Cardiac muscle cell (in vitro differentiated cells and primary cell): ENCODE measurements around the gene TMEM207. TPM values are rescaled to one million over a fixed set of nuclear protein-coding genes. Genes with fewer than 3 reads are reported as not detected.

Experiments
- DNase-seq, 2 donors: peaks; one replicate each; pipeline versions ENCODE4 v3.0.0 to v3.0.0-alpha.2; 2010 to 2017; ENCODE audit warnings: low read depth in 1 of 2, low spot score in 1 of 2
- H3K27ac ChIP-seq: fragments of 200-600 bp; sonication (generic); 2 replicates; pipeline ENCODE4 v1.5.1; 2016
- H3K27me3 ChIP-seq: fragments of 200-600 bp; sonication (generic); 2 replicates; pipeline ENCODE4 v1.6.0; 2016; ENCODE audit warnings: control low read depth
- H3K36me3 ChIP-seq: fragments of 200-600 bp; sonication (generic); 2 replicates; pipeline ENCODE4 v1.5.1; 2016; ENCODE audit warnings: control low read depth
- H3K4me1 ChIP-seq: fragments of 200-600 bp; sonication (generic); 2 replicates; pipeline ENCODE4 v1.8.1; 2017; ENCODE audit warnings: low read depth, mild to moderate bottlenecking, mixed run types
- H3K4me3 ChIP-seq: fragments of 200-600 bp; sonication (generic); 2 replicates; pipeline ENCODE4 v1.5.1; 2016; ENCODE audit warnings: mild to moderate bottlenecking
- H3K9me3 ChIP-seq: fragments of 200-600 bp; sonication (generic); 2 replicates; pipeline ENCODE4 v1.5.1; 2017; ENCODE audit warnings: low read depth, mild to moderate bottlenecking, control low read depth
- polyA plus RNA-seq: library from polyadenylated mRNA; unstranded; fragments of >200 nt; fragmentation: Nextera tagmentation; extraction: Ambion mirVana; gene quantifications from 2 replicates; pipeline ENCODE4 v1.2.1, GENCODE V29; 2016
- total RNA-seq: library from RNA; depleted of rRNA; stranded (reverse); fragments of >200 nt; gene quantifications from 2 replicates; pipeline ENCODE4 v1.2.3, GENCODE V29; 2016
- TF ChIP-seq, protein P1 (sequence below): IDR thresholded peaks from 2 replicates; pipeline ENCODE4 v1.5.1; 2012; ENCODE audit warnings: low read depth, mild to moderate bottlenecking, low read length

Gene TMEM207
- total and polyA plus RNA-seq, 2 experiments from 2014 or later: not detected

DNA sequence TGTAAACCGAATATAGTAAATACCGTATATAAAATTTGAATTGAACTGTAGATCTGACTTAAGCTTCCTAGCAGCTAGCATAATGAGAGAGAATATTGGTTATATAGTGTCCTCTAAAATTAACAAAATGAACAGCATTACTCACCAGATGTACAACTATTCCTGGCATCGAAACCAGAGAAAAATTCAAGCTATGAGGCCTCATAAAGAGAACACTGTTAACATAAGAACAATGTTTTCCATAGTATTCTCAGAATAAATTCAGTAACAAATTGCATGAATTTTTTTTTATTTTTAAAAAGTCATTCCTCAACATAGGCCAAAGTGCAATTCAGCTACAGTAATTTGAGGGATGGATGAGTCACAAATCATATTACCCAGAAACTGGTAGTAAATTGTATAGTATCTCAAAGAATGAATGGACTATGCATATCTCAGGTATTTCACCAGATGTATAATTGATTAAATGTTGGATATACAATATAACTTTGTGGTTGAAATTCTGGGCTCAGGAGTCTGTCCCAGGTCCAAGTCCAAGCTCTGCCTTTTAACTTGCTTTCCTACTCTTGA lies 5.0 kb downstream of the TMEM207 start:
- no peak for DNase-seq
- Histone ChIP-seq H3K27ac (no peak overlapping the region), H3K36me3 (no peaks in the 10 kb centered on the region), H3K27me3 (no peaks in the 10 kb centered on the region), H3K9me3 (no peaks in the 10 kb centered on the region), H3K4me1 (no peaks in the 10 kb centered on the region), H3K4me3 (no peak overlapping the region)
- TF ChIP-seq, protein P1, sequence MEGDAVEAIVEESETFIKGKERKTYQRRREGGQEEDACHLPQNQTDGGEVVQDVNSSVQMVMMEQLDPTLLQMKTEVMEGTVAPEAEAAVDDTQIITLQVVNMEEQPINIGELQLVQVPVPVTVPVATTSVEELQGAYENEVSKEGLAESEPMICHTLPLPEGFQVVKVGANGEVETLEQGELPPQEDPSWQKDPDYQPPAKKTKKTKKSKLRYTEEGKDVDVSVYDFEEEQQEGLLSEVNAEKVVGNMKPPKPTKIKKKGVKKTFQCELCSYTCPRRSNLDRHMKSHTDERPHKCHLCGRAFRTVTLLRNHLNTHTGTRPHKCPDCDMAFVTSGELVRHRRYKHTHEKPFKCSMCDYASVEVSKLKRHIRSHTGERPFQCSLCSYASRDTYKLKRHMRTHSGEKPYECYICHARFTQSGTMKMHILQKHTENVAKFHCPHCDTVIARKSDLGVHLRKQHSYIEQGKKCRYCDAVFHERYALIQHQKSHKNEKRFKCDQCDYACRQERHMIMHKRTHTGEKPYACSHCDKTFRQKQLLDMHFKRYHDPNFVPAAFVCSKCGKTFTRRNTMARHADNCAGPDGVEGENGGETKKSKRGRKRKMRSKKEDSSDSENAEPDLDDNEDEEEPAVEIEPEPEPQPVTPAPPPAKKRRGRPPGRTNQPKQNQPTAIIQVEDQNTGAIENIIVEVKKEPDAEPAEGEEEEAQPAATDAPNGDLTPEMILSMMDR: no peak

DNA sequence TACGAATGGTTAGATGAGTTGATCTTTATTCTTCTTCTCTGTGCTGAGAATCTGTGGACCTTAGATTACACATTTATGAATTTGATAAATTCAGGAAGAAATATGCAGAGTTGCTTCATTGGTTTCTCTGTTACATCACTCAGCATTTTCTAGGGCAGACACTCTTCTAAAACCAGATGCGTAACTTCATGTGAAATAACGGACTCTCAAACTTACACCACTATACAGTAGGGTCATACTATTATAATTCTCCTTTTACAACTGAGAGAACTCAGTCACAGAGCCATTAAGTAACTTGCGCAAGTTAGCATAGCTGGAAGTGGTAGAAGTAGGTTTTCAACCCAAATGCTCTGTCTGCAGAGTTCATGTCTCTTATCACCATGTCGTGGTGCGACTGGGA lies 5.7 kb downstream of the TMEM207 start:
- Histone ChIP-seq H3K27ac (no peak overlapping the region), H3K9me3 (no peaks in the 10 kb centered on the region), H3K4me1 (no peaks in the 10 kb centered on the region), H3K4me3 (no peak overlapping the region), H3K36me3 (no peaks in the 10 kb centered on the region), H3K27me3 (no peaks in the 10 kb centered on the region)
- DNase-seq: no peak
- TF ChIP-seq, protein P1: no peak

- Histone ChIP-seq H3K4me1 (no peaks in the 10 kb centered on the region), H3K27me3 (no peaks in the 10 kb centered on the region), H3K4me3 (no peak overlapping the region), H3K36me3 (no peaks in the 10 kb centered on the region), H3K27ac (no peak overlapping the region), H3K9me3 (no peaks in the 10 kb centered on the region)
- TF ChIP-seq, protein P1: peak; percentile 40
- peak in 1 of 2 donors; percentile 34 for DNase-seq
These were observed 6.4 kb downstream of the TMEM207 start for GRCh38 chr3:190443257-190443656.

DNA sequence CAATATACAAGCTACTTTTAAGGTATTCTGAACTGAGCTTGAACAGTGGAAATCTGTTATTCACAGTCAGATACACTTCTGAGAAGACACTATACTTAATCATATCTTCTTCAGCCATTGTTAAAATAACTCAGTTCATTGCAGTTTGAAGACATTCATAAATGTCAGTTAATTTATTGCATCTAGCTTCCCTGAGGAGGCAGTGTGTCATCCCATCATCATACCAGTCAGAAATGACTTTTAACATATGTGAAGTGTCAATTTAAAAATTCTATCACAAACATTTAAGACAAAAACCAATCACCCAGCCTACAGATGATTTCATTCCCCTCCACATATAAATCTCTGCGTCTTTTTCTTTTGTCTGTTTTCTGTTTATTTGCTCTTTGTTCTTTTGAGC lies 7.5 kb downstream of the TMEM207 start:
- no peak for DNase-seq
- Histone ChIP-seq H3K36me3 (no peaks in the 10 kb centered on the region), H3K9me3 (no peaks in the 10 kb centered on the region)

DNA sequence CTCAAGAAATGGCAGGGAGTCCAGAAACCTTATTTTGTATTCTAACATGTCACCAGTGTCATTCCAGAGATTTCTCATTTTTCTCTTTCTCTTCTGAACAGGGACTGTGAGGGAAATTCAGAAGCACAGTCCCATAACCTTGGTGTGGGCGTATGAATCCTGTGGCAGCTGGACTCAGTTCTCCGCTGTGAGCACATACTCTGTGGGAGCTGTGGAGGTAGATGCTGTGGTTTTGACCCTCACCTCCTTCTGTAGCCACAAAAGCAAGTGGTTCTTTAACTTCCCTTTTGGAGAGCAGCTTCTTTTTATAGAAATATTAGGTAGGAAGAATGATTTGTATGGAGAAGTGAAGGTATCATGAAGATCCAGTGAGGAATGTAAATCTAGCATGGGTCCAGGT lies 13.4 kb downstream of the TMEM207 start:
- no peak for DNase-seq
- Histone ChIP-seq H3K4me3 (no peak overlapping the region), H3K4me1 (no peaks in the 10 kb centered on the region), H3K27ac (no peak overlapping the region), H3K27me3 (no peaks in the 10 kb centered on the region), H3K9me3 (no peaks in the 10 kb centered on the region), H3K36me3 (no peaks in the 10 kb centered on the region)
- TF ChIP-seq, protein P1: no peak

More for the DNA sequence above, 7.5 kb downstream of the TMEM207 start:
- Histone ChIP-seq H3K4me3 (no peak overlapping the region), H3K27me3 (no peaks in the 10 kb centered on the region), H3K27ac (no peak overlapping the region), H3K4me1 (no peaks in the 10 kb centered on the region)
- TF ChIP-seq, protein P1: no peak

DNA sequence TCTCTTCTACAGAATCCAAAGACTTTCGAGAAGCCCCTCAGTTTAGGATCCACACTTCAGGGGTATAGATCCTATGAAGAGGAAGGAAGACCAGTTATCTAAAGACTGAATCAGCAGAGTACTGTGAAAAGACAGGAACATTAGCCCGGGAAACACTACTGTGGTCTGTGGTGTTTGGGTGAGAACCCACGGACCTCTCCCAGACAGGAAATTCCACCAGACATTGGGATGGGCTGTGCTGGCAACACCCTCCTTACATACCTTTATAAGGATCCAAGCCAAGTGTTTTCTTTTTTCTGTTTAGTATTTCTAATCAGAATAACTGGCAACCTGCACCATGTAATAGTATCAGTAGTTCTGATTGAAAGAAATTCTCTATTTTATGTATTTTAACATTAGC lies 14.1 kb downstream of the TMEM207 start:
- no peaks in the 10 kb centered on the region for H3K9me3 ChIP-seq
- TF ChIP-seq, protein P1: no peak
- DNase-seq: no peak
- no peaks in the 10 kb centered on the region for H3K27me3 ChIP-seq
- H3K4me1 ChIP-seq: no peaks in the 10 kb centered on the region
- no peak overlapping the region for H3K27ac ChIP-seq
- no peak overlapping the region for H3K4me3 ChIP-seq
- no peaks in the 10 kb centered on the region for H3K36me3 ChIP-seq
